ENCODE measurements around the gene TMTC1. TPM values are rescaled to one million over a fixed set of nuclear protein-coding genes. Genes with fewer than 3 reads are reported as not detected.

The TMTC1 gene
- polyA plus RNA-seq, 1 donor (not counting 4 experiments of a cell fraction or from before 2014, with no cell fraction given), result 3.7 TPM

- no peak for TF ChIP-seq EZH2 (IDR thresholded peaks at IDR 0.05; ENCODE audit: low read length)
- H3K9me3 ChIP-seq (ENCODE audit: control insufficient read depth, low read depth, low read length), result no peaks in the 10 kb centered on the region
- no peaks in the 10 kb centered on the region for H4K20me1 ChIP-seq (ENCODE audit: control insufficient read depth, extremely low read depth, insufficient read depth, low read length)
- FAIRE-seq (no peak), DNase-seq (ENCODE audit: low read depth, low spot score) (no peak)
- no peaks in the 10 kb centered on the region for H3K4me1 ChIP-seq (ENCODE audit: control insufficient read depth, extremely low read depth, insufficient read depth, low read length)
- no peaks in the 10 kb centered on the region for H3K79me2 ChIP-seq (ENCODE audit: control insufficient read depth, insufficient read depth, low read length)
- no peaks in the 10 kb centered on the region for H3K9me1 ChIP-seq (ENCODE audit: control insufficient read depth, extremely low read depth, insufficient read depth, low read length)
- H3K9ac ChIP-seq (ENCODE audit: control insufficient read depth, extremely low read depth, insufficient read depth, low read length), result no peak overlapping the region
- no peak overlapping the region for H3K4me2 ChIP-seq (ENCODE audit: control insufficient read depth, extremely low read depth, insufficient read depth, low read depth, low read length)
- dilution Hi-C loops (cut with MboI; ENCODE audit: extremely low pct_ligation_motif_present, low sequenced_read_pairs), result no loop called here
- no peak overlapping the region for H3K4me3 ChIP-seq (ENCODE audit: control insufficient read depth in 2 of 3, extremely low read depth in 1 of 3, insufficient read depth in 2 of 3, low read depth in 1 of 3, low read length in 3 of 3)
- no peak overlapping the region for H3K27ac ChIP-seq (ENCODE audit: control insufficient read depth, insufficient read depth, low read length)
- no peaks in the 10 kb centered on the region for H3K27me3 ChIP-seq (ENCODE audit: control insufficient read depth, extremely low read depth, insufficient read depth, low read length)
- H3K36me3 ChIP-seq (ENCODE audit: control insufficient read depth in 2 of 2, extremely low read depth in 1 of 2, insufficient read depth in 2 of 2, low read length in 2 of 2), result no peaks in the 10 kb centered on the region
- H2AFZ ChIP-seq (ENCODE audit: control insufficient read depth, low read length), result no peak overlapping the region
These were observed 211.3 kb downstream of the TMTC1 start for GRCh38 chr12:29572464-29572863.

GRCh38 chr12:29569132-29569757, 214.5 kb downstream of the TMTC1 start:
- no peak overlapping the region for H2AFZ ChIP-seq (ENCODE audit: control insufficient read depth, low read length)
- no peak overlapping the region for H3K4me3 ChIP-seq (ENCODE audit: control insufficient read depth in 2 of 3, extremely low read depth in 1 of 3, insufficient read depth in 2 of 3, low read depth in 1 of 3, low read length in 3 of 3)
- H3K4me2 ChIP-seq (ENCODE audit: control insufficient read depth, extremely low read depth, insufficient read depth, low read depth, low read length), result no peak overlapping the region
- H3K79me2 ChIP-seq (ENCODE audit: control insufficient read depth, insufficient read depth, low read length), result no peaks in the 10 kb centered on the region
- no peak overlapping the region for H3K9ac ChIP-seq (ENCODE audit: control insufficient read depth, extremely low read depth, insufficient read depth, low read length)
- no peaks in the 10 kb centered on the region for H3K9me3 ChIP-seq (ENCODE audit: control insufficient read depth, low read depth, low read length)
- no peaks in the 10 kb centered on the region for H4K20me1 ChIP-seq (ENCODE audit: control insufficient read depth, extremely low read depth, insufficient read depth, low read length)
- no peak overlapping the region for H3K27ac ChIP-seq (ENCODE audit: control insufficient read depth, insufficient read depth, low read length)
- no peaks in the 10 kb centered on the region for H3K9me1 ChIP-seq (ENCODE audit: control insufficient read depth, extremely low read depth, insufficient read depth, low read length)
- H3K27me3 ChIP-seq (ENCODE audit: control insufficient read depth, extremely low read depth, insufficient read depth, low read length), result no peaks in the 10 kb centered on the region
- no peaks in the 10 kb centered on the region for H3K4me1 ChIP-seq (ENCODE audit: control insufficient read depth, extremely low read depth, insufficient read depth, low read length)
- no peaks in the 10 kb centered on the region for H3K36me3 ChIP-seq (ENCODE audit: control insufficient read depth in 2 of 2, extremely low read depth in 1 of 2, insufficient read depth in 2 of 2, low read length in 2 of 2)
- dilution Hi-C loops (cut with MboI; ENCODE audit: extremely low pct_ligation_motif_present, low sequenced_read_pairs), result no loop called here
- DNase-seq (ENCODE audit: low read depth, low spot score) (no peak), FAIRE-seq (no peak)
- TF ChIP-seq, protein P1, sequence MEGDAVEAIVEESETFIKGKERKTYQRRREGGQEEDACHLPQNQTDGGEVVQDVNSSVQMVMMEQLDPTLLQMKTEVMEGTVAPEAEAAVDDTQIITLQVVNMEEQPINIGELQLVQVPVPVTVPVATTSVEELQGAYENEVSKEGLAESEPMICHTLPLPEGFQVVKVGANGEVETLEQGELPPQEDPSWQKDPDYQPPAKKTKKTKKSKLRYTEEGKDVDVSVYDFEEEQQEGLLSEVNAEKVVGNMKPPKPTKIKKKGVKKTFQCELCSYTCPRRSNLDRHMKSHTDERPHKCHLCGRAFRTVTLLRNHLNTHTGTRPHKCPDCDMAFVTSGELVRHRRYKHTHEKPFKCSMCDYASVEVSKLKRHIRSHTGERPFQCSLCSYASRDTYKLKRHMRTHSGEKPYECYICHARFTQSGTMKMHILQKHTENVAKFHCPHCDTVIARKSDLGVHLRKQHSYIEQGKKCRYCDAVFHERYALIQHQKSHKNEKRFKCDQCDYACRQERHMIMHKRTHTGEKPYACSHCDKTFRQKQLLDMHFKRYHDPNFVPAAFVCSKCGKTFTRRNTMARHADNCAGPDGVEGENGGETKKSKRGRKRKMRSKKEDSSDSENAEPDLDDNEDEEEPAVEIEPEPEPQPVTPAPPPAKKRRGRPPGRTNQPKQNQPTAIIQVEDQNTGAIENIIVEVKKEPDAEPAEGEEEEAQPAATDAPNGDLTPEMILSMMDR (optimal IDR thresholded peaks at IDR 0.05 in 1 of 3, IDR thresholded peaks at IDR 0.05 in 1 of 3, conservative IDR thresholded peaks at IDR 0.05 in 1 of 3; ENCODE audit: extremely low read depth in 1 of 3, insufficient read depth in 2 of 3, low read length in 3 of 3), result no peak
- TF ChIP-seq EZH2 (IDR thresholded peaks at IDR 0.05; ENCODE audit: low read length), result no peak

- Histone ChIP-seq H3K27ac (ENCODE audit: control insufficient read depth, insufficient read depth, low read length) (no peak overlapping the region), H3K27me3 (ENCODE audit: control insufficient read depth, extremely low read depth, insufficient read depth, low read length) (no peaks in the 10 kb centered on the region), H3K4me3 (ENCODE audit: control insufficient read depth in 2 of 3, extremely low read depth in 1 of 3, insufficient read depth in 2 of 3, low read depth in 1 of 3, low read length in 3 of 3) (no peak overlapping the region), H3K4me1 (ENCODE audit: control insufficient read depth, extremely low read depth, insufficient read depth, low read length) (no peaks in the 10 kb centered on the region), H3K4me2 (ENCODE audit: control insufficient read depth, extremely low read depth, insufficient read depth, low read depth, low read length) (no peak overlapping the region), H3K9ac (ENCODE audit: control insufficient read depth, extremely low read depth, insufficient read depth, low read length) (no peak overlapping the region), H4K20me1 (ENCODE audit: control insufficient read depth, extremely low read depth, insufficient read depth, low read length) (no peaks in the 10 kb centered on the region), H2AFZ (ENCODE audit: control insufficient read depth, low read length) (no peak overlapping the region), H3K9me3 (ENCODE audit: control insufficient read depth, low read depth, low read length) (no peaks in the 10 kb centered on the region), H3K79me2 (ENCODE audit: control insufficient read depth, insufficient read depth, low read length) (no peaks in the 10 kb centered on the region), H3K9me1 (ENCODE audit: control insufficient read depth, extremely low read depth, insufficient read depth, low read length) (no peaks in the 10 kb centered on the region), H3K36me3 (ENCODE audit: control insufficient read depth in 2 of 2, extremely low read depth in 1 of 2, insufficient read depth in 2 of 2, low read length in 2 of 2) (no peaks in the 10 kb centered on the region)
- dilution Hi-C loops (cut with MboI; ENCODE audit: extremely low pct_ligation_motif_present, low sequenced_read_pairs), result no loop called here
- no peak for FAIRE-seq
- no peak for TF ChIP-seq EZH2 (IDR thresholded peaks at IDR 0.05; ENCODE audit: low read length)
- TF ChIP-seq, protein P1 (optimal IDR thresholded peaks at IDR 0.05 in 1 of 3, IDR thresholded peaks at IDR 0.05 in 1 of 3, conservative IDR thresholded peaks at IDR 0.05 in 1 of 3; ENCODE audit: extremely low read depth in 1 of 3, insufficient read depth in 2 of 3, low read length in 3 of 3), result no peak
- DNase-seq (ENCODE audit: low read depth, low spot score), result no peak
These were observed 217.3 kb downstream of the TMTC1 start for GRCh38 chr12:29566441-29566840.
